IgD-negative memory B cell (primary cell): Measurements from ENCODE around the gene RCAN3. TPM values are rescaled to one million over a fixed set of nuclear protein-coding genes. Genes with fewer than 3 reads are reported as not detected.

Source experiments
- H3K27ac Mint-ChIP-seq, 3 donors: one replicate each; pipeline ENCODE4 v1.8.0; 2020 to 2022; ENCODE audit warnings: mild to moderate bottlenecking in 3 of 3, mixed read lengths in 3 of 3, moderate library complexity in 1 of 3
- H3K27me3 Mint-ChIP-seq: one replicate; pipeline ENCODE4 v1.8.0; 2021; ENCODE audit warnings: mixed read lengths
- H3K36me3 Mint-ChIP-seq: one replicate; pipeline ENCODE4 v1.8.0; 2020; ENCODE audit warnings: mild to moderate bottlenecking, mixed read lengths
- H3K4me1 Mint-ChIP-seq, 3 donors: one replicate each; pipeline ENCODE4 v1.8.0; 2020 to 2022; ENCODE audit warnings: mixed read lengths in 3 of 3, mild to moderate bottlenecking in 1 of 3
- H3K4me3 Mint-ChIP-seq, 4 donors: one replicate each; pipeline ENCODE4 v1.8.0; 2020 to 2022; ENCODE audit warnings: mild to moderate bottlenecking in 4 of 4, mixed read lengths in 4 of 4, moderate library complexity in 3 of 4
- H3K9me3 Mint-ChIP-seq, 3 donors: one replicate each; pipeline ENCODE4 v1.8.0; 2020 to 2021; ENCODE audit warnings: mixed read lengths in 3 of 3, mild to moderate bottlenecking in 1 of 3
- polyA plus RNA-seq: library from polyadenylated mRNA; unstranded; fragments of 300-500 nt; fragmentation: Illumina TruSeq; gene quantifications from one replicate; pipeline ENCODE4 v1.2.3, GENCODE V29; 2021

Gene RCAN3
- polyA plus RNA-seq, 1 donor from 2014 or later = 36.1 TPM

GRCh38 chr1:24558455-24558854 is 55.8 kb downstream of the RCAN3 start:
- Mint-ChIP-seq H3K27me3 (peaks cover 14% of the 10 kb centered on the region), H3K36me3 (no peaks in the 10 kb centered on the region), H3K27ac (no peak overlapping the region), H3K9me3 (no peaks in the 10 kb centered on the region), H3K4me1 (peaks cover 3 to 9% (median 6%) of the 10 kb centered on the region in 3 donors), H3K4me3 (peak overlapping the region in 1 of 4 donors; percentile 60)

- no peaks in the 10 kb centered on the region for H3K36me3 Mint-ChIP-seq
Measured at GRCh38 chr1:24558902-24559791, 56.5 kb downstream of the RCAN3 start.

GRCh38 chr1:24560361-24560760 is 57.7 kb downstream of the RCAN3 start:
- Mint-ChIP-seq H3K27me3 (peaks cover 11% of the 10 kb centered on the region), H3K4me1 (peaks cover 5 to 8% (median 7%) of the 10 kb centered on the region in 3 donors), H3K27ac (no peak overlapping the region), H3K9me3 (no peaks in the 10 kb centered on the region), H3K4me3 (no peak overlapping the region), H3K36me3 (no peaks in the 10 kb centered on the region)

More at GRCh38 chr1:24558902-24559791, 56.5 kb downstream of the RCAN3 start:
- Mint-ChIP-seq H3K27me3 (peaks cover 14% of the 10 kb centered on the region), H3K4me3 (peak overlapping the region in 1 of 4 donors; percentile 17), H3K4me1 (peaks cover 3 to 9% (median 6%) of the 10 kb centered on the region in 3 donors), H3K27ac (peak overlapping the region in 1 of 3 donors; percentile 10), H3K9me3 (no peaks in the 10 kb centered on the region)

- Mint-ChIP-seq H3K27me3 (peaks cover 4% of the 10 kb centered on the region), H3K36me3 (no peaks in the 10 kb centered on the region)
Measured at GRCh38 chr1:24562625-24563024, 60.0 kb downstream of the RCAN3 start.

GRCh38 chr1:24564695-24565094 is 62.1 kb downstream of the RCAN3 start:
- H3K27me3 Mint-ChIP-seq = no peaks in the 10 kb centered on the region
- H3K4me1 Mint-ChIP-seq = peaks cover 2 to 8% (median 6%) of the 10 kb centered on the region in 3 donors
- peak overlapping the region in 1 of 3 donors; percentile 91 for H3K27ac Mint-ChIP-seq
- no peak overlapping the region for H3K4me3 Mint-ChIP-seq
- no peaks in the 10 kb centered on the region for H3K36me3 Mint-ChIP-seq
- no peaks in the 10 kb centered on the region for H3K9me3 Mint-ChIP-seq

More at GRCh38 chr1:24562625-24563024, 60.0 kb downstream of the RCAN3 start:
- Mint-ChIP-seq H3K27ac (peak overlapping the region in 1 of 3 donors; percentile 32), H3K4me1 (peaks cover 3 to 4% (median 3%) of the 10 kb centered on the region in 3 donors), H3K4me3 (no peak overlapping the region), H3K9me3 (no peaks in the 10 kb centered on the region)

- Mint-ChIP-seq H3K9me3 (no peaks in the 10 kb centered on the region), H3K27me3 (no peaks in the 10 kb centered on the region), H3K4me3 (no peak overlapping the region), H3K36me3 (no peaks in the 10 kb centered on the region), H3K27ac (peak overlapping the region in 1 of 3 donors; percentile 65), H3K4me1 (peaks cover 2 to 8% (median 6%) of the 10 kb centered on the region in 3 donors)
Measured at GRCh38 chr1:24566236-24566867, 63.7 kb downstream of the RCAN3 start.

- Mint-ChIP-seq H3K27me3 (no peaks in the 10 kb centered on the region), H3K27ac (no peak overlapping the region), H3K9me3 (no peaks in the 10 kb centered on the region), H3K4me1 (peaks cover 14 to 17% (median 15%) of the 10 kb centered on the region in 3 donors), H3K4me3 (peak overlapping the region in 1 of 4 donors; percentile 64), H3K36me3 (peaks cover 4% of the 10 kb centered on the region)
Measured at GRCh38 chr1:24567792-24568388, 65.3 kb downstream of the RCAN3 start.

- peaks cover 4% of the 10 kb centered on the region for H3K36me3 Mint-ChIP-seq
Measured at GRCh38 chr1:24568475-24568874, 65.8 kb downstream of the RCAN3 start.

GRCh38 chr1:24570265-24571125 is 67.9 kb downstream of the RCAN3 start:
- Mint-ChIP-seq H3K4me1 (peaks cover 13 to 17% (median 14%) of the 10 kb centered on the region in 3 donors), H3K4me3 (no peak overlapping the region), H3K36me3 (peaks cover 4% of the 10 kb centered on the region), H3K27ac (no peak overlapping the region), H3K9me3 (no peaks in the 10 kb centered on the region), H3K27me3 (no peaks in the 10 kb centered on the region)

More at GRCh38 chr1:24568475-24568874, 65.8 kb downstream of the RCAN3 start:
- Mint-ChIP-seq H3K27me3 (no peaks in the 10 kb centered on the region), H3K27ac (no peak overlapping the region), H3K4me3 (no peak overlapping the region), H3K9me3 (no peaks in the 10 kb centered on the region), H3K4me1 (peaks cover 16 to 17% (median 17%) of the 10 kb centered on the region in 3 donors)

GRCh38 chr1:24572301-24572700 is 69.7 kb downstream of the RCAN3 start:
- Mint-ChIP-seq H3K36me3 (peaks cover 4% of the 10 kb centered on the region), H3K27me3 (no peaks in the 10 kb centered on the region), H3K27ac (no peak overlapping the region), H3K9me3 (no peaks in the 10 kb centered on the region), H3K4me3 (peak overlapping the region in 3 of 4 donors; percentile 42 to 91 (median 91)), H3K4me1 (peaks cover 13 to 18% (median 14%) of the 10 kb centered on the region in 3 donors)

GRCh38 chr1:24575905-24576587 is 73.4 kb downstream of the RCAN3 start:
- Mint-ChIP-seq H3K27ac (no peak overlapping the region), H3K4me1 (peaks cover 9 to 16% (median 10%) of the 10 kb centered on the region in 3 donors), H3K4me3 (no peak overlapping the region), H3K36me3 (peaks cover 4% of the 10 kb centered on the region), H3K9me3 (no peaks in the 10 kb centered on the region), H3K27me3 (no peaks in the 10 kb centered on the region)

GRCh38 chr1:24578846-24579245 is 76.2 kb downstream of the RCAN3 start:
- Mint-ChIP-seq H3K9me3 (no peaks in the 10 kb centered on the region), H3K27me3 (no peaks in the 10 kb centered on the region), H3K4me1 (peaks cover 0 to 1% (median 0%) of the 10 kb centered on the region in 3 donors), H3K27ac (no peak overlapping the region), H3K4me3 (no peak overlapping the region), H3K36me3 (no peaks in the 10 kb centered on the region)

GRCh38 chr1:24580756-24581155 is 78.1 kb downstream of the RCAN3 start:
- H3K27ac Mint-ChIP-seq = peak overlapping the region in 1 of 3 donors; percentile 43
- H3K4me3 Mint-ChIP-seq = peak overlapping the region in 1 of 4 donors; percentile 62

More at GRCh38 chr1:24580756-24581155, 78.1 kb downstream of the RCAN3 start:
- Mint-ChIP-seq H3K27me3 (no peaks in the 10 kb centered on the region), H3K36me3 (no peaks in the 10 kb centered on the region), H3K9me3 (no peaks in the 10 kb centered on the region), H3K4me1 (peaks cover 0 to 1% (median 0%) of the 10 kb centered on the region in 3 donors)
